B cell (primary cell): ENCODE measurements around the gene FAM210B. TPM values are rescaled to one million over a fixed set of nuclear protein-coding genes. Genes with fewer than 3 reads are reported as not detected.

Source experiments
- ATAC-seq: fragments of 200-7000 bp; cut with Tn5 transposase; one replicate; pipeline ENCODE4 v1.10.0; 2021; ENCODE audit warnings: low read depth, mild to moderate bottlenecking, moderate number of reproducible peaks, moderate library complexity
- CTCF ChIA-PET: fragments of 350-600 bp; sonication (Branson Sonifier 250); formaldehyde crosslinking; loops from one replicate; lab custom pipeline; 2021; ENCODE audit warnings: antibody characterized with exemption, inconsistent platforms; lab: Charles Lee
- POLR2A ChIA-PET: fragments of 350-600 bp; sonication (Branson Sonifier 250); formaldehyde crosslinking; loops from one replicate; lab custom pipeline; 2021; ENCODE audit warnings: antibody characterized with exemption; lab: Charles Lee
- DNase-seq: peaks from one replicate; pipeline ENCODE4 v3.0.0; 2013
- H2AFZ ChIP-seq: 2 replicates; pipeline ENCODE4 v1.6.1; 2012; ENCODE audit warnings: mild to moderate bottlenecking, low read depth, low read length; ENCODE audit not compliant: insufficient read depth, poor library complexity, severe bottlenecking
- H3K27ac ChIP-seq, 2 donors: 1 replicate in 1 of 2; 2 replicates in 1 of 2; pipeline ENCODE4 v1.5.1; 2012 to 2013; ENCODE audit warnings: low read length in 2 of 2, mild to moderate bottlenecking in 2 of 2, moderate library complexity in 1 of 2
- H3K27me3 ChIP-seq, 4 experiments: fragments of 200-600 bp in 1 of 4; sonication (generic) in 1 of 4; replicated peaks in 1 of 4; 1 replicate in 2 of 4; 2 replicates in 2 of 4; pipeline versions ENCODE4 v1.6.1 to v1.7.0; 2013 to 2016; ENCODE audit warnings: low read length in 3 of 4, mild to moderate bottlenecking in 2 of 4, mixed read lengths in 1 of 4, moderate library complexity in 1 of 4; ENCODE audit not compliant: insufficient read depth in 4 of 4, control insufficient read depth in 3 of 4; ENCODE audit errors: control extremely low read depth in 1 of 4
- H3K36me3 ChIP-seq, 2 experiments: replicated peaks in 1 of 2; 1 replicate in 1 of 2; 2 replicates in 1 of 2; pipeline versions ENCODE4 v1.6.1 to v1.7.1; 2013; ENCODE audit warnings: low read length in 1 of 2; ENCODE audit not compliant: insufficient read depth in 2 of 2, control insufficient read depth in 1 of 2; ENCODE audit errors: control extremely low read depth in 1 of 2, extremely low read depth in 1 of 2
- H3K4me1 ChIP-seq, 2 donors: fragments of 200-600 bp in 1 of 2; sonication (generic) in 1 of 2; 1 replicate in 1 of 2; 2 replicates in 1 of 2; pipeline versions ENCODE4 v1.5.1 to v1.6.1; 2013 to 2017; ENCODE audit warnings: low read length in 2 of 2; ENCODE audit not compliant: control insufficient read depth in 2 of 2, insufficient read depth in 2 of 2
- H3K4me2 ChIP-seq: replicated peaks from 2 replicates; pipeline ENCODE3; 2012; ENCODE audit warnings: mild to moderate bottlenecking, low read depth, low read length; ENCODE audit not compliant: poor library complexity, severe bottlenecking
- H3K4me3 ChIP-seq, 5 experiments: fragments of 200-600 bp in 1 of 5; sonication (generic) in 1 of 5; 1 replicate in 3 of 5; 2 replicates in 2 of 5; pipeline versions ENCODE4 v1.5.1 to v1.7.0; 2011 to 2016; ENCODE audit warnings: low read length in 4 of 5, mild to moderate bottlenecking in 4 of 5, low read depth in 2 of 5, control low read depth in 1 of 5, moderate library complexity in 1 of 5; ENCODE audit not compliant: insufficient read depth in 1 of 5; ENCODE audit errors: control extremely low read depth in 1 of 5, extremely low read depth in 1 of 5
- H3K79me2 ChIP-seq: fragments of 200-600 bp; sonication (generic); one replicate; pipeline ENCODE4 v1.6.0; 2016; ENCODE audit warnings: low read length; ENCODE audit not compliant: control insufficient read depth, insufficient read depth
- H3K9ac ChIP-seq: fragments of 200-600 bp; sonication (generic); 2 replicates; pipeline ENCODE4 v1.6.1; 2017; ENCODE audit warnings: mild to moderate bottlenecking, low read length, moderate library complexity
- H3K9me3 ChIP-seq, 3 donors: one replicate each; pipeline versions ENCODE4 v1.6.1 to v1.7.1; 2013; ENCODE audit warnings: low read length in 2 of 3; ENCODE audit not compliant: control insufficient read depth in 2 of 3, insufficient read depth in 1 of 3; ENCODE audit errors: control extremely low read depth in 1 of 3
- H4K20me1 ChIP-seq: 2 replicates; pipeline ENCODE4 v1.6.0; 2012; ENCODE audit warnings: mild to moderate bottlenecking, low read length; ENCODE audit not compliant: insufficient read depth, control insufficient read depth, poor library complexity, severe bottlenecking
- H3K27ac Mint-ChIP-seq: one replicate; pipeline ENCODE4 v1.8.0; 2021; ENCODE audit warnings: mixed read lengths
- H3K27me3 Mint-ChIP-seq: one replicate; pipeline ENCODE4 v1.8.0; 2021; ENCODE audit warnings: mixed read lengths
- H3K4me1 Mint-ChIP-seq: one replicate; pipeline ENCODE4 v1.8.0; 2021; ENCODE audit warnings: mixed read lengths
- H3K4me3 Mint-ChIP-seq: one replicate; pipeline ENCODE4 v1.8.0; 2021; ENCODE audit warnings: mixed read lengths
- H3K9me3 Mint-ChIP-seq: one replicate; pipeline ENCODE4 v1.8.0; 2022; ENCODE audit warnings: mixed read lengths; ENCODE audit not compliant: insufficient read depth
- EZH2 ChIP-seq: IDR thresholded peaks from 2 replicates; pipeline ENCODE4 v1.6.1; 2012; ENCODE audit warnings: borderline replicate concordance, low read depth, mild to moderate bottlenecking, moderate library complexity, low read length; ENCODE audit not compliant: insufficient read depth, poor library complexity, severe bottlenecking
- WGBS: methylation state at CpG from one replicate; pipeline ENCODE4 v1.1.5; 2013; ENCODE audit warnings: missing lambda C conversion rate; ENCODE audit not compliant: insufficient coverage; 5-methylcytosine and 5-hydroxymethylcytosine counted together
- intact Hi-C: fragments of 100-400 bp; cut with micrococcal nuclease; formaldehyde crosslinking; loops from one replicate; pipeline ENCODE4 v1.10.0; 2022
- polyA plus RNA-seq: library from polyadenylated mRNA; depleted of rRNA; stranded (reverse); fragments of >200 nt; gene quantifications from 2 replicates; pipeline ENCODE4 v1.2.3, GENCODE V29; 2012
- total RNA-seq, 2 donors: library from RNA; stranded (reverse); fragments of 120-200 nt in 1 of 2; gene quantifications; 1 replicate in 1 of 2; 2 replicates in 1 of 2; pipeline versions ENCODE4 v1.2.3 to v1.2.4, GENCODE V29; 2013 to 2022
- TF ChIP-seq, protein P1 (sequence below): fragments of 200-600 bp; IDR thresholded peaks from one replicate; pipeline ENCODE4 v1.8.0; 2022; ENCODE audit warnings: antibody characterized with exemption, mild to moderate bottlenecking

The FAM210B gene
- total and polyA plus RNA-seq, 2 donors (not counting 1 experiment from before 2014, with no cell fraction given): 4.0 to 13.6 TPM

DNA sequence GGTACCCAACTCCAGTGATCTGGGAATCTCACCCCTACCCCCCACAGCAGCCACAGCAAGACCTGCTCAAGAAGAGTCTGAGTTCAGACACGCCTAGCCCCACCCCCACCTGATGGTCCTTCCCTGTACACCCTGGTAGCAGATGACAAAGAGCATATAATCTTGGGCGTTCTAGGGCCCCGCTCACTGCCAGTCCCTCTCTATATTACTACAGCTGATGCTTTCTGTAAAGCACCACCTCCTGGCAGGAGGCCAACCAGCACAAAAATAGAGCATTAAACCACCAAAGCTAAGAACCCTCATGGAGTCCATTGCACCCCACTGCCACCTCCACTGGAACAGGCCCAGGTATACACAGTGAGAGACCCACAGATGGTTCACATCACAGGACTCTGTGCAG is 42.3 kb upstream of the FAM210B start:
- Histone ChIP-seq H3K4me3 (no peak overlapping the region), H3K9ac (no peak overlapping the region), H3K79me2 (no peaks in the 10 kb centered on the region), H4K20me1 (no peaks in the 10 kb centered on the region), H2AFZ (no peak overlapping the region), H3K9me3 (peaks cover 0 to 2% (median 0%) of the 10 kb centered on the region in 3 donors), H3K27me3 (peaks cover 0 to 3% (median 0%) of the 10 kb centered on the region in 4 experiments), H3K4me2 (no peak overlapping the region), H3K4me1 (no peaks in the 10 kb centered on the region), H3K36me3 (no peaks in the 10 kb centered on the region), H3K27ac (no peak overlapping the region)
- TF ChIP-seq, protein P1, sequence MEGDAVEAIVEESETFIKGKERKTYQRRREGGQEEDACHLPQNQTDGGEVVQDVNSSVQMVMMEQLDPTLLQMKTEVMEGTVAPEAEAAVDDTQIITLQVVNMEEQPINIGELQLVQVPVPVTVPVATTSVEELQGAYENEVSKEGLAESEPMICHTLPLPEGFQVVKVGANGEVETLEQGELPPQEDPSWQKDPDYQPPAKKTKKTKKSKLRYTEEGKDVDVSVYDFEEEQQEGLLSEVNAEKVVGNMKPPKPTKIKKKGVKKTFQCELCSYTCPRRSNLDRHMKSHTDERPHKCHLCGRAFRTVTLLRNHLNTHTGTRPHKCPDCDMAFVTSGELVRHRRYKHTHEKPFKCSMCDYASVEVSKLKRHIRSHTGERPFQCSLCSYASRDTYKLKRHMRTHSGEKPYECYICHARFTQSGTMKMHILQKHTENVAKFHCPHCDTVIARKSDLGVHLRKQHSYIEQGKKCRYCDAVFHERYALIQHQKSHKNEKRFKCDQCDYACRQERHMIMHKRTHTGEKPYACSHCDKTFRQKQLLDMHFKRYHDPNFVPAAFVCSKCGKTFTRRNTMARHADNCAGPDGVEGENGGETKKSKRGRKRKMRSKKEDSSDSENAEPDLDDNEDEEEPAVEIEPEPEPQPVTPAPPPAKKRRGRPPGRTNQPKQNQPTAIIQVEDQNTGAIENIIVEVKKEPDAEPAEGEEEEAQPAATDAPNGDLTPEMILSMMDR: no peak
- TF ChIP-seq EZH2: no peak
- H3K27ac Mint-ChIP-seq: no peak overlapping the region
- H3K4me3 Mint-ChIP-seq: no peak overlapping the region
- ChIA-PET CTCF (no interaction called here), POLR2A (no interaction called here)
- DNase-seq: no peak
- intact Hi-C loops: no loop called here
- no peaks in the 10 kb centered on the region for H3K4me1 Mint-ChIP-seq
- peaks cover 5% of the 10 kb centered on the region for H3K9me3 Mint-ChIP-seq
- WGBS: 71% methylated on average over 3 of the region's 3 CpGs
- ATAC-seq: no peak
- peaks cover 5% of the 10 kb centered on the region for H3K27me3 Mint-ChIP-seq

DNA sequence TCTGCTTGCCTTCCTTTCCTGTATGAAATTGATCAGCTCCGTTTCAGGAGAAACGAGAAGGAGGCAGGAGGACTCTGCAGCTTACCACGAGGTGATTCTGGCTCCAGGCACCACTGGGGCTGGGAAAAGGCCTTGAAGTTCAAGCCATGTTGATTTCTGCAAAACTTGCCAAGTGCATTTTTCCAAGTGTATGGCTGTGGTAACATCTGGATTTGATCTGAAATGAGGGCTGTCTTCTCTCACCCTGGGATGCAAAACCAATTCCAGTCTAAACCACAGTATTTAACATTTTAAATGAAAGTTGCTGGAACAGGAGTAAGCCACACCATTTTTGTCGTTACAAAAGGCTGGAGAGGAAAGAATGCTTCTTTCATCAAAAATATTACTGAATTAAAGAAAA is 36.1 kb upstream of the FAM210B start:
- Histone ChIP-seq H4K20me1 (no peaks in the 10 kb centered on the region), H2AFZ (no peak overlapping the region), H3K27ac (no peak overlapping the region), H3K4me3 (no peak overlapping the region), H3K36me3 (no peaks in the 10 kb centered on the region), H3K4me2 (no peak overlapping the region), H3K4me1 (no peaks in the 10 kb centered on the region), H3K9me3 (no peaks in the 10 kb centered on the region), H3K9ac (no peak overlapping the region), H3K79me2 (no peaks in the 10 kb centered on the region), H3K27me3 (peaks cover 0 to 7% (median 0%) of the 10 kb centered on the region in 4 experiments)
- ATAC-seq (no peak), DNase-seq (no peak)
- H3K4me3 Mint-ChIP-seq: no peak overlapping the region
- H3K27me3 Mint-ChIP-seq: peaks cover 17% of the 10 kb centered on the region
- ChIA-PET POLR2A (no interaction called here), CTCF (no interaction called here)
- intact Hi-C loops: no loop called here
- no peaks in the 10 kb centered on the region for H3K4me1 Mint-ChIP-seq
- H3K27ac Mint-ChIP-seq: no peak overlapping the region
- no peaks in the 10 kb centered on the region for H3K9me3 Mint-ChIP-seq
- WGBS: 42% methylated on average over 3 of the region's 4 CpGs
- TF ChIP-seq, protein P1: no peak
- no peak for TF ChIP-seq EZH2
